ENCODE results near the gene DESI1.

Gene DESI1

GRCh38 chr22:41557401-41558240 is 63.2 kb downstream of the DESI1 start:
- peak; percentile 72 for DNase-seq (ENCODE audit: low spot score)

GRCh38 chr22:41556561-41556960 is 64.3 kb downstream of the DESI1 start:
- DNase-seq (ENCODE audit: low spot score) = no peak

GRCh38 chr22:41555325-41555982 is 65.4 kb downstream of the DESI1 start:
- DNase-seq (ENCODE audit: low spot score) = no peak

DNA sequence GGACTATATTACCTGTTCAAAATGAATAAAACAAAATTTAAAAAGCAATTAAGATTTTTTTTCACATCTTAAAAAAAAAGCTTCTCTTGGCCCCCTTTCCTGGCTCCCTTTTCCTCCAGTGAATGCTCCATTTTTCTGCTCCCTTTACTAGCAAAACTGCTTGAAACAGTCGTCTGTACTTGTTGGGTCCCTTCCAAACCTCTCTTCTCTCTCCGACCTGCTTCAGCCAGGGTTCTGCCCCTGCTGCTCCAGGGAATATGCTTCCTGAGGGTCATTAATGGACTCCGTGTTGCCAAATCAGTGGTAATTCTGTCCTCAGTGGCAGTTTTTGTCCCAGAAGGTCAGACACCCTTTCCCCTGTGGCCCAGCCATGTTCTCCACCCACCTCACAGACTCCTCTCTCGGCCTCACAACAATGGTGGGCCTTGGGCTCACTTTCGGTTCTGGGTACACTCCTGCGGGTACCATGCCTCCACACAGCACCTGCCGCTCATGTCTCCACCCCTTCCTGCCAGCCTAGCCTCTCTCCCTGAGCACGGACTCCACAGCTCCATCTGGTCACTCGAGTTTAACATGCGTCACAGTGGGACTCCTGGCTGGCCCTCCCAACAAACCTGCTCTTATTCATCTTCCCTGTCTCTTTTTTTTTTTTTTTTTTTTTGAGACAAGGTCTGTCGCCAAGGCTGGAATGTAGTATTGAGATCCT is 68.8 kb downstream of the DESI1 start:
- no peak for DNase-seq (ENCODE audit: low spot score)

DNA sequence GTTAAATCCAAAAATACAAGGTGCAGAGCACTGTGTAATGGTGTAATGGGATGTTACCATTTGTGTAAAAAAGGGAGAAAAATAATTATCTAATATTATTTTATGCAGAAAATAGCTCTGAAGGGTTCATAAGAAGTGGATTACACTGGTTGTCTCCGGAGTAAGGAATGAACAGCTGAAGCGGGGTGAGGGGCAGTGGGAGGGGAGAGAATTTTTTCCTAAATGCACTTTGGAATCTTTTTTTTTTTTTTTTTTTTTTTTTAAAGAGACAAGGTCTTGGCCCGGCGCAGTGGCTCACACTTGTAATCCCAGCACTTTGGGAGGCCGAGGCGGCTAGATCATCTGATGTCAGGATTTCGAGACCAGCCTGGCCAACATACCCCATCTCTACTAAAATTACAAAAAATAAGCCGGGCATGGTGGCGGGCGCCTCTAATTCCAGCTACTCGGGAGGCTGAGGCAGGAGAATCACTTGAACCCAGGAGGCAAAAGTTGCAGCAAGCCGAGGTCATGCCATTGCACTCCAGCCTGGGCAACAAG is 69.8 kb downstream of the DESI1 start:
- no peak for DNase-seq (ENCODE audit: low spot score)

DNA sequence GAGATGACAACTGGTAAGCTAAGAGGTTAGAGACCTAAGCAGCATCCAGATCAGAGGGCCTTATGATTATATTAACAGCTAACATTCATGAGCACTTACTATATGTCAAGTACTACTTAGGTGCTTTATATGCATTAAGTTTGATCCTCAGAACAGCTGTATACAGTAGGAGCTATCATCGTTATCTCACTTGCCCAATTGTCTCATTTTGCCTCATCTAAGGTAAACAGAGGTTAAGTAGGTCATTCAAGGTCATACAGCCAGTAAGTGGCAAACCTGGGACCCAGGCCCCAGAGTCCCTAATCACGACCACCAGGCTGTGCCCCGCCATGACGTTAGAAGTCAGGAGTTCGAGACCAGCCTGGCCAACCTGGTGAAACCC is 72.0 kb downstream of the DESI1 start:
- DNase-seq (ENCODE audit: low spot score) = no peak
